ENCODE data around the gene CDH23. TPM values are rescaled to one million over a fixed set of nuclear protein-coding genes. Genes with fewer than 3 reads are reported as not detected.

Gene CDH23
- total and polyA plus RNA-seq, 9 of the 15 experiments (the other 6 are each of a cell fraction or from before 2014, with no cell fraction given): 0.18 to 1.2 (median 0.47) TPM

GRCh38 chr10:71522442-71523144 is 125.9 kb downstream of the CDH23 start (continued):
- TF ChIP-seq PTRF (tag; IDR thresholded peaks at IDR 0.05): no peak
- no peak for TF ChIP-seq DDX20 (tag; IDR thresholded peaks at IDR 0.05; ENCODE audit: low read depth)

- no peaks in the 10 kb centered on the region for H3K9me1 ChIP-seq (ENCODE audit: control insufficient read depth, insufficient read depth, low read length)
- ChIA-PET CTCF (ENCODE audit: low intra/inter-chr PET ratio) (no interaction called here), POLR2A (interaction anchor here (0.7 to 1.2 kb wide), 2 partner anchors 12 to 21 kb away, joined by 3 to 4 read pairs; no protein-coding TSS in a partner anchor)
- no peak for DNase-seq (ENCODE audit: extremely low read depth in 1 of 4, low spot score in 3 of 4)
- no peak overlapping the region for H3K27ac ChIP-seq (ENCODE audit: extremely low read depth, low read depth, low read length)
- H3K9ac ChIP-seq (ENCODE audit: insufficient read depth in 1 of 2, low read depth in 2 of 2, low read length in 2 of 2): no peak overlapping the region
- H4K20me1 ChIP-seq (replicated peaks; ENCODE audit: control insufficient read depth, insufficient read depth, low read length): 0 out of 2 replicates have a peak, but pooled peaks cover 5% of the 10 kb centered on the region
- H3K27me3 ChIP-seq (ENCODE audit: control insufficient read depth in 2 of 2, insufficient read depth in 2 of 2, low read length in 2 of 2): peaks cover 40 to 87% of the 10 kb centered on the region in 2 experiments
- intact Hi-C loops (cut with micrococcal nuclease): no loop called here
- H3K4me1 ChIP-seq (replicated peaks in 1 of 2; ENCODE audit: control insufficient read depth in 2 of 2, insufficient read depth in 2 of 2, low read length in 2 of 2): peaks cover 0 to 5% of the 10 kb centered on the region in 2 experiments; a peak in 1 of 5 replicates
- H3K4me3 ChIP-seq: no peak overlapping the region
- H3K4me2 ChIP-seq (ENCODE audit: insufficient read depth, low read length): no peak overlapping the region
- WGBS (ENCODE audit: insufficient coverage, low coverage, missing lambda C conversion rate): 2% methylated on average over 6 of the region's 6 CpGs
- no peak overlapping the region for H2AFZ ChIP-seq (ENCODE audit: low read depth, low read length)
- FAIRE-seq: no peak
- no peaks in the 10 kb centered on the region for H3K79me2 ChIP-seq (ENCODE audit: control insufficient read depth, insufficient read depth, low read length)
- in situ Hi-C loops (cut with MboI): no loop called here
- H3K9me3 ChIP-seq (replicated peaks; ENCODE audit: control insufficient read depth, insufficient read depth, low read depth, low read length): no peaks in the 10 kb centered on the region
- ATAC-seq: no peak
- no peaks in the 10 kb centered on the region for H3K36me3 ChIP-seq (ENCODE audit: control insufficient read depth, insufficient read depth, low read length)
- TF ChIP-seq RBM25 (IDR thresholded peaks at IDR 0.05; ENCODE audit: low read depth, low read length, severe bottlenecking) (peak; percentile 59), CHD4 (IDR thresholded peaks at IDR 0.05; ENCODE audit: insufficient read depth, insufficient replicate concordance, low read depth, low read length, poor library complexity, severe bottlenecking) (peak; percentile 13), ATF2 (CRISPR knock-in tag; IDR thresholded peaks at IDR 0.05) (no peak), BCOR (IDR thresholded peaks at IDR 0.05) (peak; percentile 59)
- BruUV-seq (replicated peaks): no TSS peak
Observed at GRCh38 chr10:71523756-71524155, 127.0 kb downstream of the CDH23 start.
